ENCODE results near the gene RNASEH1. TPM values are rescaled to one million over a fixed set of nuclear protein-coding genes. Genes with fewer than 3 reads are reported as not detected.

RNASEH1 gene
- total RNA-seq, 1 experiment from 2014 or later = 38.2 TPM

DNA sequence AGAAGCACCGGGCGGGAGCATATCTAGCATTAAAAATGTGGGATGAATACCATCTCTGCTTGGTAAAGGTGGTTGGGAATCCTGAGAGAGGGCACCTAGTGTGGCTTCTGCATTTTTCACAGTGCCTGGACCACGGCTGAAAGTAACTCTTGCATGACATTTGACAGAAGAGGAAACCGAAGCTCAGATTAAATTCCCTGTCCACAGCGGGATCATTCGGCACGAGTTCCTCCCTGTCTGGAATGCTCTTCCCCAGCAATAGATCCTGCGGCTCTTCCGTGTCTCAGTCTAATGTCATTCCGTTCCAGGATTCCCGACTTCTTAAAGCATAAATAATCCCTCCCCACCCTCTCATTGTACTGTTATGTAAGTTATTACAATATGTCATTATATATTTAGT lies 16.0 kb upstream of the RNASEH1 start:
- RAD21 ChIA-PET (ENCODE audit: low non-redundant PET in 1 of 2, low total read pairs in 2 of 2, uncharacterized antibody in 2 of 2, unreplicated experiment in 2 of 2) = interaction anchor here in 1 of 2 experiments (0.6 kb wide), 1 partner anchor 55 kb away, joined by 4 read pairs; no protein-coding TSS in a partner anchor
- H3K9ac ChIP-seq (ENCODE audit: low read length) = no peak overlapping the region
- H3K4me1 ChIP-seq (ENCODE audit: control insufficient read depth in 1 of 2, insufficient read depth in 2 of 2, low read length in 2 of 2) = peaks cover 5 to 27% of the 10 kb centered on the region in 2 experiments; a peak in 3 of 4 replicates
- H3K27me3 ChIP-seq (ENCODE audit: insufficient read depth, low read length) = no peaks in the 10 kb centered on the region
- peaks cover 19% of the 10 kb centered on the region; the same call in 1 of the 2 replicates for H4K20me1 ChIP-seq (ENCODE audit: insufficient read depth)
- no peak for TF ChIP-seq SIN3A (IDR thresholded peaks at IDR 0.05; ENCODE audit: low read depth)
- no peak for TF ChIP-seq CBX3 (IDR thresholded peaks at IDR 0.05; ENCODE audit: low read depth)
- no peak for TF ChIP-seq ZNF274 (IDR thresholded peaks at IDR 0.05; ENCODE audit: low read depth, low read length)
- TF ChIP-seq YY1 (IDR thresholded peaks at IDR 0.05; ENCODE audit: extremely low read depth, insufficient replicate concordance, low read depth, low read length) = no peak
- H3K36me3 ChIP-seq (ENCODE audit: control insufficient read depth in 1 of 2, insufficient read depth in 2 of 2, low read length in 2 of 2) = peaks cover 26 to 34% of the 10 kb centered on the region in 2 experiments
- CTCF ChIA-PET = no interaction called here
- H3K4me2 ChIP-seq (ENCODE audit: low read length) = peak overlapping the region; percentile 77
- ATAC-seq (no peak), DNase-seq (ENCODE audit: low read depth, low spot score) (no peak)
- intact Hi-C loops (cut with micrococcal nuclease) = no loop called here
- H3K79me2 ChIP-seq (ENCODE audit: insufficient read depth, low read length) = peaks cover 41% of the 10 kb centered on the region
- no peak overlapping the region for H2AFZ ChIP-seq (ENCODE audit: low read depth, low read length, poor library complexity, severe bottlenecking)
- POLR2A ChIA-PET = interaction anchor here (1.2 to 1.3 kb wide), 2 partner anchors 14 to 16 kb away, joined by 3 to 5 read pairs; partner anchors contain the start of gene RNASEH1
- H3K9me3 ChIP-seq (ENCODE audit: control insufficient read depth in 1 of 2, insufficient read depth in 1 of 2, low read depth in 1 of 2, low read length in 2 of 2) = no peaks in the 10 kb centered on the region
- H3K4me3 ChIP-seq (replicated peaks in 1 of 2; ENCODE audit: low read depth in 1 of 2, low read length in 2 of 2) = peak overlapping the region; percentile 88 to 95; a peak in 3 of 4 replicates
- H3K9me2 ChIP-seq (ENCODE audit: insufficient read depth) = no peaks in the 10 kb centered on the region
- H3K27ac ChIP-seq (ENCODE audit: low read depth, low read length) = no peak overlapping the region
- no TSS peak for BruUV-seq (replicated peaks)

GRCh38 chr2:3572620-3573019 lies 14.5 kb upstream of the RNASEH1 start:
- ATAC-seq = no peak
- Histone ChIP-seq H4K20me1 (ENCODE audit: insufficient read depth) (peaks cover 4% of the 10 kb centered on the region; the same call in 1 of the 2 replicates), H3K79me2 (ENCODE audit: insufficient read depth, low read length) (peaks cover 26% of the 10 kb centered on the region), H3K27ac (ENCODE audit: low read depth, low read length) (no peak overlapping the region), H3K27me3 (ENCODE audit: insufficient read depth, low read length) (no peaks in the 10 kb centered on the region), H3K9me3 (ENCODE audit: control insufficient read depth in 1 of 2, insufficient read depth in 1 of 2, low read depth in 1 of 2, low read length in 2 of 2) (no peaks in the 10 kb centered on the region), H3K4me1 (ENCODE audit: control insufficient read depth in 1 of 2, insufficient read depth in 2 of 2, low read length in 2 of 2) (peaks cover 5 to 19% of the 10 kb centered on the region in 2 experiments; a peak in 3 of 4 replicates), H3K9me2 (ENCODE audit: insufficient read depth) (no peaks in the 10 kb centered on the region), H3K4me3 (replicated peaks in 1 of 2; ENCODE audit: low read depth in 1 of 2, low read length in 2 of 2) (no peak overlapping the region), H3K36me3 (ENCODE audit: control insufficient read depth in 1 of 2, insufficient read depth in 2 of 2, low read length in 2 of 2) (peaks cover 11 to 18% of the 10 kb centered on the region in 2 experiments; a peak in 3 of 4 replicates), H3K4me2 (ENCODE audit: low read length) (no peak overlapping the region), H2AFZ (ENCODE audit: low read depth, low read length, poor library complexity, severe bottlenecking) (no peak overlapping the region), H3K9ac (ENCODE audit: low read length) (no peak overlapping the region)
- TF ChIP-seq FOSL1 (IDR thresholded peaks at IDR 0.05; ENCODE audit: low read depth) = no peak
- no peak for TF ChIP-seq CBX3 (IDR thresholded peaks at IDR 0.05; ENCODE audit: low read depth)
- DNase-seq (ENCODE audit: low read depth, low spot score) = no peak
- ChIA-PET CTCF (no interaction called here), POLR2A (no interaction called here), RAD21 (ENCODE audit: low non-redundant PET in 1 of 2, low total read pairs in 2 of 2, uncharacterized antibody in 2 of 2, unreplicated experiment in 2 of 2) (no interaction called here)
- intact Hi-C loops (cut with micrococcal nuclease) = no loop called here
- no TSS peak for BruUV-seq (replicated peaks)
